ENCODE data around the gene HAND2.

- no peak for TF ChIP-seq CBFB (CRISPR knock-in tag; IDR thresholded peaks at IDR 0.05)
- TF ChIP-seq POLR2A (IDR thresholded peaks at IDR 0.05; ENCODE audit: insufficient read depth in 1 of 2, low read depth in 2 of 2, low read length in 2 of 2) = no peak
- no peak for TF ChIP-seq TCF7 (IDR thresholded peaks at IDR 0.05; ENCODE audit: low read depth)
- TF ChIP-seq GATAD2A (CRISPR knock-in tag; IDR thresholded peaks at IDR 0.05) = no peak
- no peak for TF ChIP-seq ZNF3 (CRISPR knock-in tag; IDR thresholded peaks at IDR 0.05)
- no peak for TF ChIP-seq SNAPC4 (CRISPR knock-in tag; IDR thresholded peaks at IDR 0.05)
- TF ChIP-seq PCBP1 (IDR thresholded peaks at IDR 0.05; ENCODE audit: borderline replicate concordance, low read depth, low read length) = no peak
- no peak for TF ChIP-seq IKZF5 (CRISPR knock-in tag; IDR thresholded peaks at IDR 0.05)
Observed at GRCh38 chr4:173511787-173512361, 18.2 kb downstream of the HAND2 start.
